ENCODE results near the gene FARP1. TPM values are rescaled to one million over a fixed set of nuclear protein-coding genes. Genes with fewer than 3 reads are reported as not detected.
A peak's percentile ranks its signal among the peaks of the same experiment; 100 is the strongest.

The FARP1 gene
- total and polyA plus RNA-seq, 2 of the 8 experiments (the other 6 are each of a cell fraction or from before 2014, with no cell fraction given), result 24.7 to 104 TPM

GRCh38 chr13:98476106-98476505 lies 333.2 kb downstream of the FARP1 start:
- H3K79me2 ChIP-seq (ENCODE audit: control insufficient read depth in 1 of 2, insufficient read depth in 2 of 2, low read length in 2 of 2), result peaks cover 7 to 68% of the 10 kb centered on the region in 2 experiments; a peak in 3 of 4 replicates
- TF ChIP-seq TEAD4 (IDR thresholded peaks at IDR 0.05; ENCODE audit: low read depth, low read length) (0 out of 2 replicates have a peak, but pooled peaks have one; percentile 18), SIN3A (conservative IDR thresholded peaks at IDR 0.05 in 1 of 2, IDR thresholded peaks at IDR 0.05 in 1 of 2; ENCODE audit: low read depth in 1 of 2, low read length in 2 of 2) (0 out of 4 replicates have a peak, but pooled peaks of 1 of the 2 experiments have one; percentile 68), KDM1A (IDR thresholded peaks at IDR 0.05; ENCODE audit: borderline replicate concordance, low read length) (no peak), SP2 (IDR thresholded peaks at IDR 0.05; ENCODE audit: low read length) (no peak), ASH2L (IDR thresholded peaks at IDR 0.05; ENCODE audit: low read length) (peak; percentile 40), RBBP5 (IDR thresholded peaks at IDR 0.05; ENCODE audit: borderline replicate concordance, low read depth, low read length) (no peak), GABPA (IDR thresholded peaks at IDR 0.05; ENCODE audit: borderline replicate concordance, insufficient read depth, low read length) (no peak), POU5F1 (IDR thresholded peaks at IDR 0.05; ENCODE audit: low read depth, low read length) (no peak)
- TF ChIP-seq, protein P1, sequence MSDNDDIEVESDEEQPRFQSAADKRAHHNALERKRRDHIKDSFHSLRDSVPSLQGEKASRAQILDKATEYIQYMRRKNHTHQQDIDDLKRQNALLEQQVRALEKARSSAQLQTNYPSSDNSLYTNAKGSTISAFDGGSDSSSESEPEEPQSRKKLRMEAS (IDR thresholded peaks at IDR 0.05), result no peak
- TF ChIP-seq, protein P2, sequence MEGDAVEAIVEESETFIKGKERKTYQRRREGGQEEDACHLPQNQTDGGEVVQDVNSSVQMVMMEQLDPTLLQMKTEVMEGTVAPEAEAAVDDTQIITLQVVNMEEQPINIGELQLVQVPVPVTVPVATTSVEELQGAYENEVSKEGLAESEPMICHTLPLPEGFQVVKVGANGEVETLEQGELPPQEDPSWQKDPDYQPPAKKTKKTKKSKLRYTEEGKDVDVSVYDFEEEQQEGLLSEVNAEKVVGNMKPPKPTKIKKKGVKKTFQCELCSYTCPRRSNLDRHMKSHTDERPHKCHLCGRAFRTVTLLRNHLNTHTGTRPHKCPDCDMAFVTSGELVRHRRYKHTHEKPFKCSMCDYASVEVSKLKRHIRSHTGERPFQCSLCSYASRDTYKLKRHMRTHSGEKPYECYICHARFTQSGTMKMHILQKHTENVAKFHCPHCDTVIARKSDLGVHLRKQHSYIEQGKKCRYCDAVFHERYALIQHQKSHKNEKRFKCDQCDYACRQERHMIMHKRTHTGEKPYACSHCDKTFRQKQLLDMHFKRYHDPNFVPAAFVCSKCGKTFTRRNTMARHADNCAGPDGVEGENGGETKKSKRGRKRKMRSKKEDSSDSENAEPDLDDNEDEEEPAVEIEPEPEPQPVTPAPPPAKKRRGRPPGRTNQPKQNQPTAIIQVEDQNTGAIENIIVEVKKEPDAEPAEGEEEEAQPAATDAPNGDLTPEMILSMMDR (IDR thresholded peaks at IDR 0.05; ENCODE audit: control extremely low read depth in 1 of 3, insufficient read depth in 1 of 3, low read depth in 1 of 3, low read length in 3 of 3), result no peak

More at GRCh38 chr13:98476106-98476505, 333.2 kb downstream of the FARP1 start:
- Histone ChIP-seq H4K20me1 (replicated peaks in 1 of 2; ENCODE audit: control insufficient read depth in 1 of 2, insufficient read depth in 2 of 2, low read length in 2 of 2) (peaks cover 15 to 31% of the 10 kb centered on the region in 2 experiments), H3K4ac (replicated peaks; ENCODE audit: insufficient read length, low read depth, low read length) (no peak overlapping the region), H4K5ac (ENCODE audit: insufficient read length, low read depth, low read length) (no peak overlapping the region), H2AK5ac (ENCODE audit: low read depth, low read length) (no peak overlapping the region), H3K14ac (ENCODE audit: insufficient read length) (no peak overlapping the region), H3K36me3 (ENCODE audit: control insufficient read depth in 2 of 4, insufficient read depth in 4 of 4, low read length in 3 of 4) (peaks cover 2 to 23% (median 11%) of the 10 kb centered on the region in 4 experiments; a peak in 7 of 8 replicates), H3K56ac (replicated peaks; ENCODE audit: insufficient read length, low read depth, low read length) (no peak overlapping the region), H3K4me2 (ENCODE audit: insufficient read depth in 1 of 2, low read depth in 2 of 2, low read length in 2 of 2) (peak overlapping the region; percentile 27 to 65), H3K23me2 (ENCODE audit: low read depth, low read length) (no peaks in the 10 kb centered on the region), H3K18ac (ENCODE audit: extremely low read depth, low read length) (0 out of 2 replicates have a peak overlapping the region, but pooled peaks have one; percentile 51), H2BK120ac (replicated peaks; ENCODE audit: low read depth, low read length) (no peak overlapping the region), H3K27ac (ENCODE audit: low read depth, low read length) (no peak overlapping the region), H2BK20ac (ENCODE audit: low read length) (no peak overlapping the region), H3K4me3 (ENCODE audit: extremely low read depth in 1 of 4, insufficient read depth in 2 of 4, low read depth in 3 of 4, low read length in 4 of 4) (peak overlapping the region in 2 of 4 experiments; percentile 6 to 33; a peak in 2 of 8 replicates), H3K79me1 (ENCODE audit: low read depth, low read length) (peaks cover 16% of the 10 kb centered on the region), H4K91ac (replicated peaks; ENCODE audit: insufficient read length, low read length) (no peak overlapping the region), H3K9me3 (ENCODE audit: insufficient read depth in 2 of 2, low read depth in 1 of 2, low read length in 1 of 2) (no peaks in the 10 kb centered on the region), H2BK12ac (ENCODE audit: low read depth, low read length) (peak overlapping the region; percentile 85; the same call in 1 of the 2 replicates), H2AFZ (ENCODE audit: low read length) (no peak overlapping the region), H2BK5ac (ENCODE audit: low read depth, low read length) (no peak overlapping the region), H3K23ac (ENCODE audit: insufficient read length) (no peak overlapping the region), H3K4me1 (replicated peaks in 1 of 4; ENCODE audit: control insufficient read depth in 3 of 4, insufficient read depth in 4 of 4, low read length in 3 of 4) (peaks cover 7 to 38% (median 24%) of the 10 kb centered on the region in 4 experiments), H3K27me3 (replicated peaks in 1 of 4; ENCODE audit: control insufficient read depth in 3 of 4, extremely low read depth in 1 of 4, insufficient read depth in 3 of 4, low read length in 3 of 4) (no peaks in the 10 kb centered on the region), H2BK15ac (ENCODE audit: low read length) (no peak overlapping the region), H3K9ac (replicated peaks in 1 of 4; ENCODE audit: extremely low read depth in 1 of 4, low read depth in 3 of 4, low read length in 3 of 4) (no peak overlapping the region), H4K8ac (ENCODE audit: extremely low read depth, insufficient read depth, low read length) (no peak overlapping the region)
- WGBS, 2 experiments (ENCODE audit: extremely low coverage in 1 of 2, insufficient coverage in 1 of 2, insufficient read length in 1 of 2, insufficient replicate concordance in 2 of 2, low coverage in 1 of 2, low lambda C conversion rate in 2 of 2, missing lambda C conversion rate in 1 of 2), result 14% methylated on average over 5 of the region's 5 CpGs; no CpG with 5 or more reads in 1 of the 2 experiments
- FAIRE-seq (no peak), DNase-seq (ENCODE audit: low read depth in 1 of 2, low spot score in 2 of 2) (no peak)
- POLR2A ChIA-PET (ENCODE audit: partially characterized antibody), result interaction anchor here (0.8 to 2.3 kb wide), 2 partner anchors 10 to 22 kb away, joined by 3 to 18 read pairs; no protein-coding TSS in a partner anchor
- CTCF ChIA-PET (ENCODE audit: partially characterized antibody), result interaction anchor here (0.5 to 5.0 kb wide), 6 partner anchors 9 to 357 kb away, joined by 3 to 28 read pairs (median 3); no protein-coding TSS in a partner anchor

All from H1 (cell line).